ENCODE results near the gene NSG2.

Gene NSG2

DNA sequence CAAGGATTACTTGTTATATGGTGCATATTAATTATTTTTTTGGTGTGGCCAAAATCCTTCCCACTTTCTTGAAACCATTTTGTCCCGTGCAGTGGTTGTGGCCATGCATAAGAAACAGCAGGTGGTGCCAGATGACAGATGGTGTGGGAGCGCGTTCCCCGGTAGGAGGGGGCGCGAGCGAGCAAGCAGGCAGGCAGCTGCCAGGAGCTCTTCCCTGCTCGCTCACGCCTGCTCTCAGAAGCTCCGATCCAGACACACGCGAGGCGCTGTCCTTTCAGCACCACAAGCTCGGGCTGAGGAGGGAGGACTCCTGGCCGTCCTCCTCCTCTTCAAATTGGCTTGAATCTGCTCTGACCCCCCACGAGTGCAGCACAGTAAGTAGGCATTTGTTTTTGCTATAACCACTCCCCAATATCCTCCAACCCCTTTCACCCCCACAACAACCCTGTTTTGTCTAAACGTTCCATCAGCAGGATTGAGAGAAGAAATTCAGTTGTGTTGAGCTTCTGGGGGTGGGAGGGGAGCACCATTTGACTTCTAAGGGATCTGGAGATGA is at the start of gene NSG2:
Gene NSG2 (plus strand): TSS at position 237 of the 556 bp plus-strand sequence. CDS start 1,050 bp downstream, outside the sequence.
- DNase-seq: peak; percentile 87

- DNase-seq: no peak
Observed at GRCh38 chr5:173997331-173997730, 48.2 kb upstream of the NSG2 start.

- DNase-seq: no peak
Observed at GRCh38 chr5:173998531-173998930, 47.0 kb upstream of the NSG2 start.

DNA sequence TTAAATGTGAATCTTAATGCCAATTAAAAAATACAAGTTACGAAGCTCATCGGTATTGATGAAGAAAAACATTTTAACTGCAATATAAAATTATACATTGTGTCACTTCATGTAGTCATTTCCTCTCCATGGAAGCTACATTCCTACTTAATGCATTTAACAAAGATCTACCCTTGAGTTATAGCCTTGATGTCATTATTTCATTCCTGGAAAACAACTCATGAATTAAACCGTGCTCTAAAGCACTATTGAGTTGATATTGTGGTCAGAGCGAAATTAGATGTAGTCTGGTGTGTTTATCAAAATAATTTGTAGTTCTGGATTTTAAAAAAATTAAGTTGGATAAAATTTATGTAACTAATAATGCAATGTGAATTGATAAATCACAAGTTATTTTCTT is 45.4 kb upstream of the NSG2 start:
- DNase-seq: no peak

DNA sequence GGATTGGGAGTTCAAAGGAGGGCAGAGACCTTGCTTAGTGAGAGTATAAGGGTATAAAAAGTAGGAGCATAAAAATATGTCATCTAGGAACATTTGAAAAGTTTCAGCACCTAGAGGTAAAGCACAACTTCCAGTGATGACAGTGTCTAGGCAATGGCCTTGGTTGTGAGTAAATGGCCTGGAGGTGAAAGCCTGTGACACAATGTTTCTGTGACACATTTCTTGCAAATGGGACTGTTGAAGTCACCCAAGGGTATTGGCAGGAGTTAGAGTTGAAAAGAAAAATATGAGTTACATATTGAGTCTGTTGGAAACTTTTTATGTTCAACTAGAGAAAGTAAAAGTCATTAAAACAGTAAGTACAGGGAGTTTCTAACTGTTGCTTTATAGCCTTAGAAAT is 41.7 kb upstream of the NSG2 start:
- no peak for DNase-seq

- DNase-seq: no peak
Observed at GRCh38 chr5:174008922-174009321, 36.6 kb upstream of the NSG2 start.

GRCh38 chr5:174010365-174010764 is 35.1 kb upstream of the NSG2 start:
- DNase-seq: no peak

DNA sequence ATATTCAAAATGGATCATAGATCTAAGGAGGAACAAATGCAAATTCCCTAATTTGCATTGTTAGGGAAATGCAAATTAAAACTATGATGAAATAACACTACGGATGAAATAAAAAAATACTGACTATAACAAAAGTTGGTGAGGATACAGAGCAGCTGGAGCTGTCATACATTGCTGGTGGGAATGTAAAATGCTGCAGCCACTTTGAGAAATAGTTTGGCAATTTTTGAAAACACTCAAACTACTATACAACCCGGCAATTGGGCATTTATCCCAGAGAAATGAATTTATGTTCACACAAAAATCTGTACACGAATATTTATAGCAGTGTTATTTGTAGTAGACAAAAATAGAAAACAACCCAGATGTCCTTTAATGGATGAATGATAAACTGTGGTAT is 34.1 kb upstream of the NSG2 start:
- DNase-seq: no peak

GRCh38 chr5:174020069-174020927 is 25.2 kb upstream of the NSG2 start:
- peak; percentile 76 for DNase-seq

GRCh38 chr5:174020928-174021304 is 24.6 kb upstream of the NSG2 start:
- DNase-seq: no peak

GRCh38 chr5:174022384-174023095 is 23.0 kb upstream of the NSG2 start:
- no peak for DNase-seq

DNA sequence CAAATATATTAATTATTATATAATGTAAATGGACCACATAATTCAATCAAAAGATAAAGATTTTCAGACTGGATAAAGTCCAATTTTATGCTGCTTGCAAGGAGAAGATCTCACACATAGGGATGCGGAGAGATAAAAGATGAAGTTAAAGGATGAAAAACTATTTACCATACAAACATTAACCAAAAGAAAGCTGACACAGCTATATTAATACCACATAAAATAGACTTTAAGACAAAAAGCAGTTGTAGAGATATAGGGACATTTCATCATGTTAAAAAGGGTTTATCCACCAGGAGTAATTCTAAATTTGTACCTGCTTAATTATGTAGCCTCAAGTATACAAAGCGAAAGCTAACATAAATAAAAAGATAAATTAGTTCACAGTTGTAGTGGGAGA is 15.2 kb upstream of the NSG2 start:
- no peak for DNase-seq

GRCh38 chr5:174044466-174045254 is 846 bp upstream of the NSG2 start:
- no peak for DNase-seq

DNA sequence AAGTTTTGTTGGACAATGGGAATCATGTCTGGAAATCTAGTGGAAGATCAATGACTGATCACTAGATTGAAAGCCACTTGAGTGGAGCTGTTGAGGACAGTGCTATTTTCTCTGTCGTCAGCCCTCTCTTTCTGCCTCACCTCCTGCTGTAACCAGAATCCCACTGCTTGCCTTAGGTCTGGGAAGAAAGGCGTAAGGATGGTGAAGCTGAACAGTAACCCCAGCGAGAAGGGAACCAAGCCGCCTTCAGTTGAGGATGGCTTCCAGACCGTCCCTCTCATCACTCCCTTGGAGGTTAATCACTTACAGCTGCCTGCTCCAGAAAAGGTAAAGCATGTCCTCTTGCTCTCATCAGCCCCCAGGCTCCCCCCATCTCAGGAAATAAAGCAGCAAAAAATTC is 1.1 kb downstream of the NSG2 start:
- no peak for DNase-seq

GRCh38 chr5:174047472-174048099 is 2.1 kb downstream of the NSG2 start:
- DNase-seq: no peak

- DNase-seq: no peak
Observed at GRCh38 chr5:174052636-174053035, 7.1 kb downstream of the NSG2 start.

DNA sequence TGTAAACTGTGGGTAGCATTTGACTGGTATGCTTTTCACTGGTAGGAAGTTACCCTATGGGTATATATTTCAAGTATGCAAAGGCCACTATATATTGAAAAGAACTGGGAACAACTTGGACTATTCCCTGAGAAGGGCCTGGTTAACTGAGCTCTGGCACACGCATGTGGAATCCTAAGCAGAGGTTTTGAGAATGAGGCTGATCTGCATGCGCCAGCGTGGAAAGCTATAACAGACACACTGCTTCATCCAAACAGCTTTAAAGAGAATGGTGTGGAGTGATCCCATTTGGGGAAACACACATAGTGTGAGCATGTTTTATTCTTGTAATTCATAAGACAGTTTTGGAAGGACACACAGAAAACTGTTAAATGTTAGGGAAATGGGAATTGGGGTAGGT is 8.4 kb downstream of the NSG2 start:
- no peak for DNase-seq

- DNase-seq: peak; percentile 30
Observed at GRCh38 chr5:174056064-174056847, 10.8 kb downstream of the NSG2 start.

- DNase-seq: no peak
Observed at GRCh38 chr5:174057206-174057605, 11.7 kb downstream of the NSG2 start.

GRCh38 chr5:174058433-174059122 is 13.1 kb downstream of the NSG2 start:
- DNase-seq: no peak

GRCh38 chr5:174059247-174059646 is 13.7 kb downstream of the NSG2 start:
- DNase-seq: no peak

All from hematopoietic multipotent progenitor cell treated with erythropoietin and hydrocortisone succinate and interleukin-3 and kit ligand, for 6 days (in vitro differentiated cells).